ENCODE measurements around the gene PPIL6. TPM values are rescaled to one million over a fixed set of nuclear protein-coding genes. Genes with fewer than 3 reads are reported as not detected.

The PPIL6 gene
- total RNA-seq, 3 donors from 2014 or later (not counting 1 experiment from before 2014, with no cell fraction given), result 0.28 to 0.70 (median 0.40) TPM

DNA sequence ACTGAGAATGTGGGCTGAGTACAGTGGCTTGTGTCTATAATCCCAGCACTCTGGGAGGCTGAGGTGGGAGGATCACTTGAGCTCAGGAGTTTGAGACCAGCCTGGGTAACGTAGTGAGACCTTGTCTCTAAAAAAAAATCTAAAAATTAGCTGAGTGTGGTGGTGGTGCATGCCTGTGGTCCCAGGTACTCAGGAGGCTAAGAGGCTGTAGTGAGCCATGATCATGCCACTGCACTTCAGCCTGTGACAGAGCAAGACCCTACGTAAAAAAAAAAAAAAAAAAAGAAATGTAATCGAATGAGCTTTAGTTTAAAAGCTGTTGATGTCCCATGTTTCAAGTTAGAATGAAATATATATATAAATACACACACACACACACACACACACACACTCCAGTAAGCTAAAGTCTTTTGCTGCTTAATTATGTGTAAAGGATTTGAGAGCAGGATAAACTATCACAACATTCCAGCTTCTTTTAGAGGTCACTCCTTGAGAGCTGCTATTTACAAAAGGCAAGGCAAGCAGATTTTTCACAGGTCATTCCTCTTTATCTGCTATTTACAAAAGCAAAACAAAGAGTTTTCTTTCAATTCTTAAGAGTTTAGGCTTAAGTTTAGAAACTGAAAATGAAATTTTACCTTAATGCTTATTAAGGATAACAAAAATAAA is 19.9 kb upstream of the PPIL6 start:
- H3K9me3 Mint-ChIP-seq, result no peaks in the 10 kb centered on the region
- peaks cover 24% of the 10 kb centered on the region for H3K36me3 Mint-ChIP-seq
- H3K4me3 Mint-ChIP-seq, result no peak overlapping the region
- H3K4me1 Mint-ChIP-seq, result peaks cover 33 to 39% of the 10 kb centered on the region in 2 donors
- H3K27me3 Mint-ChIP-seq (ENCODE audit: low read depth in 2 of 2), result no peaks in the 10 kb centered on the region
- TF ChIP-seq, protein P1, sequence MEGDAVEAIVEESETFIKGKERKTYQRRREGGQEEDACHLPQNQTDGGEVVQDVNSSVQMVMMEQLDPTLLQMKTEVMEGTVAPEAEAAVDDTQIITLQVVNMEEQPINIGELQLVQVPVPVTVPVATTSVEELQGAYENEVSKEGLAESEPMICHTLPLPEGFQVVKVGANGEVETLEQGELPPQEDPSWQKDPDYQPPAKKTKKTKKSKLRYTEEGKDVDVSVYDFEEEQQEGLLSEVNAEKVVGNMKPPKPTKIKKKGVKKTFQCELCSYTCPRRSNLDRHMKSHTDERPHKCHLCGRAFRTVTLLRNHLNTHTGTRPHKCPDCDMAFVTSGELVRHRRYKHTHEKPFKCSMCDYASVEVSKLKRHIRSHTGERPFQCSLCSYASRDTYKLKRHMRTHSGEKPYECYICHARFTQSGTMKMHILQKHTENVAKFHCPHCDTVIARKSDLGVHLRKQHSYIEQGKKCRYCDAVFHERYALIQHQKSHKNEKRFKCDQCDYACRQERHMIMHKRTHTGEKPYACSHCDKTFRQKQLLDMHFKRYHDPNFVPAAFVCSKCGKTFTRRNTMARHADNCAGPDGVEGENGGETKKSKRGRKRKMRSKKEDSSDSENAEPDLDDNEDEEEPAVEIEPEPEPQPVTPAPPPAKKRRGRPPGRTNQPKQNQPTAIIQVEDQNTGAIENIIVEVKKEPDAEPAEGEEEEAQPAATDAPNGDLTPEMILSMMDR (IDR thresholded peaks at IDR 0.05), result no peak
- Histone ChIP-seq H3K36me3 (ENCODE audit: control insufficient read depth, insufficient read depth, low read length) (peaks cover 38% of the 10 kb centered on the region), H3K27ac (ENCODE audit: low read length) (no peak overlapping the region), H3K4me3 (ENCODE audit: low read length) (no peak overlapping the region), H3K27me3 (ENCODE audit: control insufficient read depth, insufficient read depth, low read length) (no peaks in the 10 kb centered on the region), H3K9me3 (ENCODE audit: control insufficient read depth, insufficient read depth, low read length) (no peaks in the 10 kb centered on the region), H3K4me1 (ENCODE audit: control insufficient read depth, insufficient read depth, low read length) (peaks cover 33% of the 10 kb centered on the region)
- intact Hi-C loops (cut with micrococcal nuclease), result no loop called here
- no peak for ATAC-seq
- DNase-seq, result no peak
- peak overlapping the region in 1 of 2 donors; percentile 99 for H3K27ac Mint-ChIP-seq
- WGBS (ENCODE audit: insufficient coverage), result 100% methylated on average over 1 of the region's 3 CpGs

DNA sequence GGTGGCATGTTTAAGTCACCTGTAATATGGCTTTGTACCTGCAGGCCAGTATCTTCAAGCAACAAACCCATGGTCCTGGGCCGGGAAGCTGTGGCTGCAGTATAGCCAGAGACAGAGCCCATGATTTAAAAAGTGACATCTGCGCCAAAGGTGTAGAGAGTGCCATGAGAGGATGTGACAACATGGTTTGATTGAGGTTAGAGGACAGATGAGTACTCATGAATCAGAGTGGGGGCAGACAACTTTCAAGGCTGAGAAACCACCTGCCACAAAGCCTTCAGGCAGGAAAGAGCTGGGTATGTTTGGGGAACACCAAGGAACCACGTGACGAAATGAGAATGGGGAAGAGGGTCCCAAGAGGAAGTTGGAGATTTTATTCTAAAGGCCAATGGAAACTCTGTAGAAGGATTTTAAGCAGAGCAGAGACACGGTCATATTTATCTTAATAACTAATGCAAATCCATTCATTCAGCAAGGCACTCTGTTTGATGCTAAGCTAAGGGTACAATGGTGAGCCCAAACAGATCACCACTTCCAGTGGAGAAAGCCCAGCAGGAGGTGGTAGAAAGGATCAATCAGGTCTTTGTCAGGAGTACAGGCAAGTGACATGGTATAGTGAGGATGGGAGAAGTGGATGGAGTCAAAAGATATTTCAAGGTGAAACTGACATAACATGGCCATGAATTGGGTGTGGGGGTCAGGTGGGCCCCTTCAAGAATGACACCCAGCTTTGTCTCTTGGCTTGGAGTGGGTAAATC is 18.5 kb upstream of the PPIL6 start:
- 2% methylated on average over 5 of the region's 5 CpGs for WGBS (ENCODE audit: insufficient coverage)
- no peaks in the 10 kb centered on the region for H3K27me3 ChIP-seq (ENCODE audit: control insufficient read depth, insufficient read depth, low read length)
- DNase-seq (peak; percentile 42 to 75), ATAC-seq (peak; percentile 56 to 61 (median 58))
- no peak overlapping the region for H3K4me3 ChIP-seq (ENCODE audit: low read length)
- no peaks in the 10 kb centered on the region for H3K27me3 Mint-ChIP-seq (ENCODE audit: low read depth in 2 of 2)
- peaks cover 26% of the 10 kb centered on the region for H3K36me3 ChIP-seq (ENCODE audit: control insufficient read depth, insufficient read depth, low read length)
- peaks cover 41% of the 10 kb centered on the region for H3K4me1 ChIP-seq (ENCODE audit: control insufficient read depth, insufficient read depth, low read length)
- peaks cover 47 to 48% of the 10 kb centered on the region in 2 donors for H3K4me1 Mint-ChIP-seq
- no peaks in the 10 kb centered on the region for H3K9me3 Mint-ChIP-seq
- H3K27ac Mint-ChIP-seq, result peak overlapping the region; percentile 27 to 99
- peak overlapping the region; percentile 63 for H3K27ac ChIP-seq (ENCODE audit: low read length)
- H3K4me3 Mint-ChIP-seq, result no peak overlapping the region
- intact Hi-C loops (cut with micrococcal nuclease), result loop anchor here (2.0 to 10.0 kb wide), 2 partner anchors 24 to 236 kb away; partner anchors contain the start of genes AK9, FIG4 and ZBTB24
- TF ChIP-seq, protein P1 (IDR thresholded peaks at IDR 0.05), result no peak
- H3K36me3 Mint-ChIP-seq, result peaks cover 15% of the 10 kb centered on the region
- H3K9me3 ChIP-seq (ENCODE audit: control insufficient read depth, insufficient read depth, low read length), result no peaks in the 10 kb centered on the region

DNA sequence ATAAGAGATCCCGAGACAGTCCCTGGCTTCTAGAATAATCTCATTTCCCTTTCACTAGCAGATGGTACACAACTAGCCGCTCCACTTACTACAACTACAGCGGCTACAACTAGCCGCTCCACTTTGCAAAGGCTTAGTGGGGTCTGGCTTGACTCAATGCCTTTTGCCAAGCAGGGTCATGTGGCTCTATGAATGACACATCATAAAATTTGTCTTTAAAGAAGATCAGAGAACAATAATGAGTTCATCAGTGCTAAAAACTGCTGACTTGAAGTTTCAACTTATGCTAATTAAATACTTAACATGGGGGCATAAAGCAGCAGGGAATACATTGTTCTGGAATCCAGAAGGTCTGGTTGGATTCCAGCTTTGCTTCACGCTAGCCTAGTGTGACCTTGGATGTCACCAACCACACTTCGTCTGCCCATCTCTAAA is 17.2 kb upstream of the PPIL6 start:
- Histone ChIP-seq H3K27ac (ENCODE audit: low read length) (no peak overlapping the region), H3K9me3 (ENCODE audit: control insufficient read depth, insufficient read depth, low read length) (no peaks in the 10 kb centered on the region), H3K4me1 (ENCODE audit: control insufficient read depth, insufficient read depth, low read length) (peaks cover 55% of the 10 kb centered on the region), H3K4me3 (ENCODE audit: low read length) (no peak overlapping the region), H3K36me3 (ENCODE audit: control insufficient read depth, insufficient read depth, low read length) (peaks cover 15% of the 10 kb centered on the region), H3K27me3 (ENCODE audit: control insufficient read depth, insufficient read depth, low read length) (no peaks in the 10 kb centered on the region)
- no peaks in the 10 kb centered on the region for H3K27me3 Mint-ChIP-seq (ENCODE audit: low read depth in 2 of 2)
- H3K4me3 Mint-ChIP-seq, result peak overlapping the region; percentile 49
- ATAC-seq (no peak), DNase-seq (no peak)
- WGBS (ENCODE audit: insufficient coverage), result 91% methylated on average over 6 of the region's 6 CpGs
- peaks cover 50 to 51% of the 10 kb centered on the region in 2 donors for H3K4me1 Mint-ChIP-seq
- H3K27ac Mint-ChIP-seq, result peak overlapping the region; percentile 27 to 99
- TF ChIP-seq, protein P1 (IDR thresholded peaks at IDR 0.05), result no peak
- H3K36me3 Mint-ChIP-seq, result peaks cover 10% of the 10 kb centered on the region
- intact Hi-C loops (cut with micrococcal nuclease), result loop anchor here (10.0 kb wide), 1 partner anchor 237 kb away; the partner anchor contains the start of genes AK9 and FIG4
- H3K9me3 Mint-ChIP-seq, result no peaks in the 10 kb centered on the region

Data from natural killer cell (primary cell).